CD14-positive monocyte (primary cell): ENCODE data around the gene DUS1L. TPM values are rescaled to one million over a fixed set of nuclear protein-coding genes. Genes with fewer than 3 reads are reported as not detected.
A peak's percentile ranks its signal among the peaks of the same experiment; 100 is the strongest.

Experiments
- DNase-seq, 3 donors: peaks; one replicate each; pipeline ENCODE4 v3.0.0-alpha.2; 2011 to 2022
- H2AFZ ChIP-seq: 2 replicates; pipeline ENCODE4 v1.6.0; 2012; ENCODE audit warnings: mild to moderate bottlenecking, low read depth, low read length, inconsistent platforms; ENCODE audit not compliant: insufficient read depth, poor library complexity, severe bottlenecking
- H3K27ac ChIP-seq, 2 donors: 1 replicate in 1 of 2; 2 replicates in 1 of 2; pipeline ENCODE4 v1.5.1; 2012 to 2013; ENCODE audit warnings: low read length in 2 of 2, control low read depth in 1 of 2, inconsistent platforms in 1 of 2, low read depth in 1 of 2, mild to moderate bottlenecking in 1 of 2
- H3K27me3 ChIP-seq, 2 donors: one replicate each; pipeline versions ENCODE4 v1.6.0 to v1.6.1; 2011 to 2013; ENCODE audit warnings: low read length in 2 of 2; ENCODE audit not compliant: control insufficient read depth in 2 of 2, insufficient read depth in 2 of 2
- H3K36me3 ChIP-seq, 2 donors: replicated peaks in 1 of 2; 1 replicate in 1 of 2; 2 replicates in 1 of 2; pipeline versions ENCODE4 v1.5.1 to v1.6.1; 2012 to 2013; ENCODE audit warnings: low read length in 2 of 2, control low read depth in 1 of 2, inconsistent platforms in 1 of 2, mild to moderate bottlenecking in 1 of 2; ENCODE audit not compliant: insufficient read depth in 2 of 2, control insufficient read depth in 1 of 2
- H3K4me1 ChIP-seq, 2 donors: 1 replicate in 1 of 2; 2 replicates in 1 of 2; pipeline versions ENCODE4 v1.5.1 to v1.6.1; 2012 to 2013; ENCODE audit warnings: low read length in 2 of 2, control low read depth in 1 of 2, inconsistent platforms in 1 of 2, mild to moderate bottlenecking in 1 of 2, moderate library complexity in 1 of 2; ENCODE audit not compliant: insufficient read depth in 2 of 2, control insufficient read depth in 1 of 2
- H3K4me2 ChIP-seq: replicated peaks from 2 replicates; pipeline ENCODE3; 2012; ENCODE audit warnings: low read length, moderate library complexity, mild to moderate bottlenecking; ENCODE audit not compliant: poor library complexity, severe bottlenecking; ENCODE audit errors: extremely low read depth
- H3K4me3 ChIP-seq, 3 experiments: fragments of 200-600 bp in 1 of 3; sonication (generic) in 1 of 3; replicated peaks in 1 of 3; 1 replicate in 2 of 3; 2 replicates in 1 of 3; pipeline ENCODE4 v1.5.1; 2011 to 2013; ENCODE audit warnings: low read length in 3 of 3, mild to moderate bottlenecking in 3 of 3, control low read depth in 2 of 3, low read depth in 2 of 3, inconsistent platforms in 1 of 3, moderate library complexity in 1 of 3
- H3K79me2 ChIP-seq: 2 replicates; pipeline ENCODE4 v1.6.0; 2012; ENCODE audit warnings: mild to moderate bottlenecking, control low read depth, inconsistent platforms, low read length, moderate library complexity; ENCODE audit not compliant: insufficient read depth
- H3K9ac ChIP-seq: 2 replicates; pipeline ENCODE4 v1.6.0; 2017; ENCODE audit warnings: low read length, mild to moderate bottlenecking; ENCODE audit not compliant: insufficient read depth, poor library complexity, severe bottlenecking
- H3K9me3 ChIP-seq, 2 donors: replicated peaks in 1 of 2; 1 replicate in 1 of 2; 2 replicates in 1 of 2; pipeline versions ENCODE4 v1.5.1 to v1.6.1; 2012 to 2013; ENCODE audit warnings: low read length in 2 of 2, control low read depth in 1 of 2; ENCODE audit not compliant: control insufficient read depth in 1 of 2, insufficient read depth in 1 of 2
- H4K20me1 ChIP-seq: 2 replicates; pipeline ENCODE4 v1.6.0; 2012; ENCODE audit warnings: mild to moderate bottlenecking, low read length, control low read depth, moderate library complexity; ENCODE audit not compliant: insufficient read depth
- H3K27ac Mint-ChIP-seq, 7 donors: one replicate each; pipeline ENCODE4 v1.8.0; 2020; ENCODE audit warnings: mild to moderate bottlenecking in 7 of 7, mixed read lengths in 7 of 7, moderate library complexity in 6 of 7, inconsistent platforms in 2 of 7
- H3K27me3 Mint-ChIP-seq, 3 donors: one replicate each; pipeline ENCODE4 v1.8.0; 2021 to 2022; ENCODE audit warnings: low read depth in 3 of 3, mild to moderate bottlenecking in 3 of 3, mixed read lengths in 3 of 3, moderate library complexity in 3 of 3, inconsistent platforms in 1 of 3
- H3K36me3 Mint-ChIP-seq, 2 donors: one replicate each; pipeline ENCODE4 v1.8.0; 2020; ENCODE audit warnings: mixed read lengths in 2 of 2, inconsistent platforms in 1 of 2, mild to moderate bottlenecking in 1 of 2
- H3K4me1 Mint-ChIP-seq: one replicate; pipeline ENCODE4 v1.8.0; 2020; ENCODE audit warnings: mild to moderate bottlenecking, mixed read lengths
- H3K4me3 Mint-ChIP-seq, 2 donors: one replicate each; pipeline ENCODE4 v1.8.0; 2020; ENCODE audit warnings: mild to moderate bottlenecking in 2 of 2, mixed read lengths in 2 of 2, moderate library complexity in 1 of 2
- H3K9me3 Mint-ChIP-seq, 7 donors: one replicate each; pipeline ENCODE4 v1.8.0; 2020 to 2022; ENCODE audit warnings: mixed read lengths in 7 of 7, mild to moderate bottlenecking in 6 of 7, moderate library complexity in 6 of 7, inconsistent platforms in 2 of 7
- WGBS: methylation state at CpG from one replicate; pipeline ENCODE4 v1.1.5; 2013; ENCODE audit warnings: missing lambda C conversion rate; ENCODE audit not compliant: insufficient coverage; 5-methylcytosine and 5-hydroxymethylcytosine counted together
- intact Hi-C, 2 donors: fragments of 100-400 bp; cut with micrococcal nuclease; formaldehyde crosslinking; loops; one replicate each; pipeline versions ENCODE4 v1.15.0 to v1.15.1; 2023
- polyA plus RNA-seq, 3 donors: library from polyadenylated mRNA; depleted of rRNA in 1 of 3; unstranded in 2 of 3; stranded (reverse) in 1 of 3; fragments of 300-500 nt in 2 of 3; fragments of >200 nt in 1 of 3; fragmentation: Illumina TruSeq in 2 of 3; gene quantifications; 1 replicate in 2 of 3; 2 replicates in 1 of 3; pipeline ENCODE4 v1.2.3, GENCODE V29; 2012 to 2021
- TF ChIP-seq, protein P1 (sequence below): fragments of 200-600 bp; IDR thresholded peaks from one replicate; pipeline ENCODE4 v1.8.0; 2022; ENCODE audit warnings: antibody characterized with exemption, mild to moderate bottlenecking

Gene DUS1L
- polyA plus RNA-seq, 3 donors, result 23.9 to 175 (median 47.6) TPM

DNA sequence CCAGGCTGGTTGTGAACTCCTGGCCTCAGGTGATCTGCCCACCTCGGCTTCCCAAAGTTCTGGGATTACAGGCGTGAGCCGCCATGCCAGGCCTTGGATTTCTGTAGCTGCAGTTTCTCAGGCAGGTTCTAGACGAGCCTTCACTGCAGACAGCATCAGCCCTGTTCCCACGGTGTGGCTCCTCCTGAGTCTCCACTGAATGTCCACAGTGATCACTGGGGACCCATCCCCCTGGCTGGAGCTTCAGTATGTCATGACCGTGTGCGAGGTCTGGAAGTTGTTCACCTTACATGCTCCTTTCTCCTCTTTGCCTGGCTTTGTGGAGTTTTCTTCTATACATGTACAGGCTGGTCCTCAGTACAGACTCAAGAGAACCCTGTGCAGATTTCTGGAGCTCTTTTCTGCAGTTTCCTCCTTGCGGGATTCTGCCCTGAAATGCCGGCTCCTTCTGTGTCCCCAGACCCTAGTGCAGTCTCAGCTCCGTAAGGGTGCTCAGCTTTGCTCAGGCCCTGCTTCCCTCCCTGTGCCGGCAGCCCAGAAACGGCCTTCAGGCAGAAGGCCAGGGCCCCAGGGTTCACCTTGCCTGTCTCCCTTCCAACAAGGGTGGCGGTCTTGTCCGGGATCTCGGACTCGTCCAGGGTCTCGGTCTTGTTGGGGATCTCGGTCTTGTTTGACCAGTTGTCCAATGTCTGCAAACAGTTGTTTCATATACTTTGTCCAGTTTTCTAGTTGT is 46.7 kb upstream of the DUS1L start:
- TF ChIP-seq, protein P1, sequence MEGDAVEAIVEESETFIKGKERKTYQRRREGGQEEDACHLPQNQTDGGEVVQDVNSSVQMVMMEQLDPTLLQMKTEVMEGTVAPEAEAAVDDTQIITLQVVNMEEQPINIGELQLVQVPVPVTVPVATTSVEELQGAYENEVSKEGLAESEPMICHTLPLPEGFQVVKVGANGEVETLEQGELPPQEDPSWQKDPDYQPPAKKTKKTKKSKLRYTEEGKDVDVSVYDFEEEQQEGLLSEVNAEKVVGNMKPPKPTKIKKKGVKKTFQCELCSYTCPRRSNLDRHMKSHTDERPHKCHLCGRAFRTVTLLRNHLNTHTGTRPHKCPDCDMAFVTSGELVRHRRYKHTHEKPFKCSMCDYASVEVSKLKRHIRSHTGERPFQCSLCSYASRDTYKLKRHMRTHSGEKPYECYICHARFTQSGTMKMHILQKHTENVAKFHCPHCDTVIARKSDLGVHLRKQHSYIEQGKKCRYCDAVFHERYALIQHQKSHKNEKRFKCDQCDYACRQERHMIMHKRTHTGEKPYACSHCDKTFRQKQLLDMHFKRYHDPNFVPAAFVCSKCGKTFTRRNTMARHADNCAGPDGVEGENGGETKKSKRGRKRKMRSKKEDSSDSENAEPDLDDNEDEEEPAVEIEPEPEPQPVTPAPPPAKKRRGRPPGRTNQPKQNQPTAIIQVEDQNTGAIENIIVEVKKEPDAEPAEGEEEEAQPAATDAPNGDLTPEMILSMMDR, result no peak

DNA sequence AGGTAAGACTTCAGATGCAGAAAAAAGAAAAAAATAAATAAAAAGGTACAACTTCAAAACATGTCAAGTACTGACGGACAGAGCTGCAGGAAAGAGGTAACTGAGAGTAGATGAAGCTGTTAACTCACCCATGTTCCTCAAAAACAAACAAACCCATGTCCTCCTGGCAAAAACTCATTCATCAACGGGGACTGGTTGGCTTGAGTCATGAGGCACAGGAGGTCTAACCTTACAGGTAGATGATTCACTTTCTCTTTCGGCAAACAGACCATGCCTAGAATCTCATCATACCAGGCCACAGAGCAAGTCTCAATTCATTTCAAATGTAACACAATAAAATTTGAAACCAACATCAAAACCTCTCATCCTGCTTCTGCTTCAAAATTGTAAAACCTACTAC is 44.7 kb upstream of the DUS1L start:
- Histone ChIP-seq H3K9ac (no peak overlapping the region), H3K36me3 (no peaks in the 10 kb centered on the region), H3K4me3 (no peak overlapping the region), H3K4me1 (peaks cover 21 to 22% of the 10 kb centered on the region in 2 donors), H3K4me2 (no peak overlapping the region), H2AFZ (no peak overlapping the region), H3K79me2 (no peaks in the 10 kb centered on the region), H3K27ac (no peak overlapping the region), H4K20me1 (no peaks in the 10 kb centered on the region), H3K9me3 (no peaks in the 10 kb centered on the region), H3K27me3 (no peaks in the 10 kb centered on the region)
- H3K9me3 Mint-ChIP-seq, result no peaks in the 10 kb centered on the region
- no peak overlapping the region for H3K4me3 Mint-ChIP-seq
- no peak for DNase-seq
- H3K36me3 Mint-ChIP-seq, result peaks cover 4 to 7% of the 10 kb centered on the region in 2 donors
- H3K27ac Mint-ChIP-seq, result peak overlapping the region in 1 of 7 donors; percentile 46
- intact Hi-C loops, result no loop called here
- peaks cover 0 to 3% (median 0%) of the 10 kb centered on the region in 3 donors for H3K27me3 Mint-ChIP-seq
- H3K4me1 Mint-ChIP-seq, result peaks cover 23% of the 10 kb centered on the region
- WGBS, result 86% methylated on average over 2 of the region's 3 CpGs
- TF ChIP-seq, protein P1, result no peak

More for the DNA sequence above, 46.7 kb upstream of the DUS1L start:
- no peak overlapping the region for H3K4me2 ChIP-seq
- H3K9me3 ChIP-seq, result no peaks in the 10 kb centered on the region
- H4K20me1 ChIP-seq, result no peaks in the 10 kb centered on the region
- H3K27me3 Mint-ChIP-seq, result peaks cover 0 to 3% (median 0%) of the 10 kb centered on the region in 3 donors
- no peak overlapping the region for H3K27ac ChIP-seq
- H3K4me3 ChIP-seq, result no peak overlapping the region
- no peaks in the 10 kb centered on the region for H3K79me2 ChIP-seq
- peaks cover 4 to 7% of the 10 kb centered on the region in 2 donors for H3K36me3 Mint-ChIP-seq
- H3K4me1 Mint-ChIP-seq, result peaks cover 3% of the 10 kb centered on the region
- peaks cover under 1 to 1% of the 10 kb centered on the region in 2 donors for H3K4me1 ChIP-seq
- no peaks in the 10 kb centered on the region for H3K27me3 ChIP-seq
- DNase-seq, result no peak
- H3K27ac Mint-ChIP-seq, result no peak overlapping the region
- intact Hi-C loops, result no loop called here
- no peak overlapping the region for H3K4me3 Mint-ChIP-seq
- H3K36me3 ChIP-seq, result no peaks in the 10 kb centered on the region
- H3K9ac ChIP-seq, result no peak overlapping the region
- H3K9me3 Mint-ChIP-seq, result peaks cover 0 to 4% (median 0%) of the 10 kb centered on the region in 7 donors
- WGBS, result 98% methylated on average over 18 of the region's 18 CpGs
- H2AFZ ChIP-seq, result no peak overlapping the region
